Germinal center (tissue), 1 donor: ENCODE results near the gene SFMBT2.
A peak's percentile ranks its signal among the peaks of the same experiment; 100 is the strongest.
"Not testable (repeated sequence)": the region's sequence is repeated elsewhere in the genome, so short reads cannot be mapped to it uniquely, and the experiment has no call there.

Experiments used
- DNase-seq: peaks from one replicate; pipeline ENCODE4 v3.0.0; 2012; ENCODE audit warnings: mixed read lengths, low spot score

The SFMBT2 gene

DNA sequence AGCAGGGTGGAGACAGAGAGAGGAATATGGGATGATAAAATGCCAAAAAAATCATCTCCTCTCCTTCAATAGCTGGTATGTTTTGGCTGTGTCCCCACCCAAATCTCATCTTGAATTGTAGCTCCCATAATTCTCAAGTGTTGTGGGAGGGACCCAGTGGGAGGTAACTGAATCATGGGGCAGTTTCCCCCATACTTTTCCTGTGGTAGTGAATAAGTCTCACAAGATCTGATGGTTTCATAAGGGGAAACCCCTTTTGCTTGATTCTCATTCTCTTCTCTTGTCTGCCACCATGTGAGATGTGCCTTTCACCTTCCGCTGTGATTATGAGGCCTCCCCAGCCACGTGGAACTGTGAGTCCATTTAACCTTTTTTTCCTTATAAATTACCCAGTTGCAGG, 226.7 kb downstream of the SFMBT2 start:
- not testable (repeated sequence) for DNase-seq

DNA sequence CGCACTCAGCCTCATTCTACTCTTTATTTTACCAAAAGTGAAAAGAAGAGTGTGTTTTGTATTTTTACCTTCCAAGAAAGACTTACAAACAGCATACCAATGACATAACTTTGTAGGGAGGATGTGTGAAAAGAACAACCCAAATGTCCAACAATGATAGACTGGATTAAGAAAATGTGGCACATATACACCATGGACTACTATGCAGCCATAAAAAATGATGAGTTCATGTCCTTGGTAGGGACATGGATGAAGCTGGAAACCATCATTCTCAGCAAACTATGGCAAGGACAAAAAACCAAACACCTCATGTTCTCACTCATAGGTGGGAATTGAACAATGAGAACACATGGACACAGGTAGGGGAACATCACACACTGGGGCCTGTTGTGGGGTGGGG, 228.5 kb downstream of the SFMBT2 start:
- DNase-seq: not testable (repeated sequence)

- DNase-seq: no peak
Observed at GRCh38 chr10:7181420-7181819, 229.4 kb downstream of the SFMBT2 start.

- no peak for DNase-seq
Observed at GRCh38 chr10:7179536-7179935, 231.3 kb downstream of the SFMBT2 start.

DNA sequence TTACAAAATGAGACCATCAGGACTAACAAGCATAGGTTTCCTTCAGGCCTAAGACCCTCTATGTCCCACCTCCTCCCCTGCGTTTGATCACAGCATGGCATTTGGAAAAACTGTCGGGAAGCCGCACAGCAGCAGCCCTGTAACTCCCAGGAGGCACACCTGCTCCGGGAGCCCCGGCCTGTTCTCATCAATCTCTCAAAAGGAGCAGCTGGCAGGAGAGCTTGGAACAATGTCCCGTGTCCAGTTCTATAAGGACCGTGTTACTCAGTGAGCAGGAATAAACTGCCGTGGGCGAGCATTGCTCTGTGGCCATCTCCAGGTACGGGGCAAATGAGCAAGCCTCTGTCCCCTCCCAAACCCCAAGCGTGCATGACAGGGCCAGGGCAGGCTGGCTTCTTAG, 236.9 kb downstream of the SFMBT2 start:
- no peak for DNase-seq

DNA sequence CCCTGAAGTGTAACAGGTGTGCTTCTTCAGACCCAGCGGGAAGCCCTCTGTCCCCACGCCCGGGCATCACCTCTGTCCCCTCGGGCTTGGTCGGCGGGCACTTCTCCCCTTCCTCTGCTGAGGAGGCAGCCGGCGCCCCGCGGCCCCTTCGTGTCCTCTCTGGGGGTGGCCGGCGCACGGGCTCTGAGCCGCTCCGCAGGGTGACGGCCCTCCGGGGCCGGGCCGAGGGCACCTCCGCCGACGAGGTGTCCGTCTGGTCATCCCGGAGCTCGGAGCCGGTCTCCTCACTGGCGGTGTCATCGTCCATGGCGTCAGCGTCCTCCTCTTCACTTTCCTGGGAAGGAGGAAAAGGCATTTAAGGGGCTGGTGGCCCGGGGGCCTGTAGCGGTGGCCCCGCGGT, 239.0 kb downstream of the SFMBT2 start:
- DNase-seq: no peak

GRCh38 chr10:7170626-7171322, 240.1 kb downstream of the SFMBT2 start:
- no peak for DNase-seq

- no peak for DNase-seq
Observed at GRCh38 chr10:7168414-7168813, 242.4 kb downstream of the SFMBT2 start.

- no peak for DNase-seq
Observed at GRCh38 chr10:7165500-7166177, 245.2 kb downstream of the SFMBT2 start.

DNA sequence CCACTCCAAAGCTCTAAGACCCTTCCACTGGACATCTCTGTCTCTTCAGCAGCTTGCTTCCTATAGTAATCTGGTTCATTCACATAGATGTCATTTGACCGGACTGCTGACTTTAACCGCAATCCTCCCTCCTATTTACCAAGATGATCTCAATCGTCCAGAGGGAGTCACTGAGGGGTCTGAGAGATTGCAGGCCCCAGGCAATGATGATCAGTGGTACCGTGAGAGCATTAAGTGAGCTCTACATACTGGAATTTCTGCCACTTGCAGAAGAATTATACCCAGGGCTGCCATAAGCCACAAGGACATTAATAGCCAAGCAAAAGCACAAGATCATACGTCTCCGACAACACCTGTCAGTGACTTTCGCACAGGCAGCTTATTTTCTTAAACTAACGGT, 245.9 kb downstream of the SFMBT2 start:
- no peak for DNase-seq

DNA sequence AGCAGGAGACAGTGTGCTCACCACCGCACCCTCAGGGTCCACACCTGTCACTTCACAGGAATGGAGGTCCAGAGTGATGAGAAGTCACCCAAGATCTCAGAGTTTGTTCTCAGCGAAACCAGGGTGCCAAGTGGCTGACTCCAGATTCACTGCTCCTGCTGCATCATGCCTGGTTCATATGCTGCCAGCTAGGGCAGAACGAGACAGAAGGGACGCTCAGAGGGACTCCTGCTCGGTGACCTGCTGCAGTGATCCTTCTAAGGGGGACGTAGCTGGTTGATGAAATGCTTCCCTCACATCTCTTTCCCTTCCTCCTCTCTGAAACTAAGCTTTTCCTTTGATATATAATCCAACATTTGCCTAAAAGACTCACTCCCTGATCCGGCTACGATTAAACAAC, 248.5 kb downstream of the SFMBT2 start:
- no peak for DNase-seq

- DNase-seq: no peak
Observed at GRCh38 chr10:7161484-7162250, 249.2 kb downstream of the SFMBT2 start.

DNA sequence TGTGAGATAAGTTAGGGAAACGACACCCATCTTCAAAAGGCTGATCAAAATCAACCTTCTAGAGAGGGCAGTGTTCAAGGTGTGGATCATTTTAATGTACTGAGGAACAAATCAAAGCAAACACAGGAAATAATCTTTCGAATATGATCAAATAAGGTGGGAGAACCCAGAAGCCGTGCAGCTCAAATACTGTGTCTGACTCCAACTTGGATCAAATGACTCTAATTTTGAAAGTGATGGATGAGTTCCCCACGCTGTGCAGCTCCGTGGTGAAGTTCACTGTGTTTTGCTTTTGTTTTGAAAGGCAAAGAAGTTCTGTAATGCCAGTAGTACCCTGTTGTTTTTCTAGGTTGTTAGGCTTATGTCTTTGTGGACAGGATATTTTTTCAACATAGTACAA, 250.9 kb downstream of the SFMBT2 start:
- no peak for DNase-seq

- no peak for DNase-seq
Observed at GRCh38 chr10:7159517-7159916, 251.3 kb downstream of the SFMBT2 start.

GRCh38 chr10:7157091-7157490, 253.7 kb downstream of the SFMBT2 start:
- DNase-seq: peak; percentile 9

DNA sequence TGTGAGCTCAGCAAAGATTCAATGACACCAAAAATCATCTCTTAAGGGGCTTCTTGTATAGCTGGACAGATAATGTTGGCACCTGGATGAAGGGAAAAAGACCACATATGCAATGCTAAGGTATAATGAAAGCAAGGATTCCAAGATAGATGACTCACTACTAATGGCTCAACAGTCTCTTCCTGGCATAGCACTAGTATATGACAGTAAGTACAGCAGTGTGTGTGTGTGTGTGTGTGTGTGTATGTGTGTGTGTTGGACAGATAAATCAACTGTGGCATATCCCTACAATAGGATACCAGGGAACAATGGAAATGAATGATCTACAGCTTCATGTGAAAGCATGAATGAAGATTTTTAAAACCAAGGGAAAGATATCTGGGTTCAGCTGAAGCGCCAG, 257.1 kb downstream of the SFMBT2 start:
- DNase-seq: no peak

GRCh38 chr10:7152982-7153381, 257.9 kb downstream of the SFMBT2 start:
- DNase-seq: no peak

DNA sequence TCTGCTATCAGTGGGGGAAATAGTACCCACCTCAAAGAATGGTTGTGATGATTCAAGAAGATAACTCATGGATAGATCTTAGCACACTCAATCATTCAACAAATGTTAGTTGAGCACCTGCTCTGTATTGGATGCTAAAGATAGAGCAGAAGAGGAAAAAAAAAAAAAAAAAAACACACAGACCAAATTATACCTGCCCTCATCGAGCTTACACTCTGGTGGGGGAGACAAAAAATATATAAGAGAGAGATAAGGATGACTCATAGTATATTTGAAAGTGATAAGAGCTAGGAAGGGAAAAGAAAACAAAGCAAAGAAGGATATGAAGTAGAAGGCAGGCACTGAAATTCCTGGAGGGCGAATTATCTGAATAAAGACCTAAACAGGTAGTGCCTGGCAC, 258.5 kb downstream of the SFMBT2 start:
- DNase-seq: no peak

DNA sequence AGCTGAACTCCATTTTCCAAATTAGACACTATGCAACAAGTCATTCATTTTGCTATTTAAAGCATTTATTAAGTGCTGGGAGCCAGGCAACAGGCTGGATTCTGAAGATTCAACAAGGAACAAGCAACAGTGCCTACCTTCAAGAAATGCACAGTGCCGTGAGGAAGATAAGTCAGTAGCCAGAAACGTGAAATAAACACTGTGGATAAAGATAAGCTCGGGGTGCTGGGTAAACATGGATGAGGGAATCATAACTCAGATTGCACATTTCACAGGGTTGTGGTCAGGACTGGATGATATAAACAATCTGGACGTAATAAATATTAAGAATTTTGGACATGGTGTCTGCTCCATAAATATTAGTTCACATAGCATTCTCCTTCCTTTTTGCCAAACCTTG, 259.3 kb downstream of the SFMBT2 start:
- DNase-seq: no peak

GRCh38 chr10:7150349-7150748, 260.5 kb downstream of the SFMBT2 start:
- no peak for DNase-seq

GRCh38 chr10:7146189-7146588, 264.6 kb downstream of the SFMBT2 start:
- no peak for DNase-seq

- DNase-seq: no peak
Observed at GRCh38 chr10:7136016-7136415, 274.8 kb downstream of the SFMBT2 start.

DNA sequence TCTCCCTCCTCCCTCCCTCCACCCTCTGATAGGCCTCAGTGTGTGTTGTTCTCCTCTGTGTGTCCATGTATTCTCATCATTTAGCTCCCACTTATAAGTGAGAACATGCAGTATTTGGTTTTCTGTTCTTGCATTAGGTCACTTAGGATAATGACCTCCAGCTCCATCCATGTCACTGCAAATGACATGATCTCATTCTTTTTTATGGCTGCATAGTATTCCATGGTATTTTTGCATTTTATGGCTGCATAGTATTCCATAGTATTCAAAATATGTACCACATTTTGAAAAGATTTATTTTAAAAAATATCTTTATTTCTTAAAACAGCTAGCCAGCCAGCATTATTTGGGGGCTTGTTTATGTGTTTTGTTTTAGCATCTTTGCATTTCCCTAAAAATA, 275.6 kb downstream of the SFMBT2 start:
- no peak for DNase-seq
